Bone marrow (tissue), 2 donors: ENCODE measurements around the gene FMNL2.

Experiments used
- DNase-seq, 2 donors: peaks; one replicate each; lab custom pipeline; 2025; lab: John Stamatoyannopoulos, UW

Gene FMNL2

GRCh38 chr2:152529420-152530115, 194.6 kb downstream of the FMNL2 start:
- DNase-seq = no peak

DNA sequence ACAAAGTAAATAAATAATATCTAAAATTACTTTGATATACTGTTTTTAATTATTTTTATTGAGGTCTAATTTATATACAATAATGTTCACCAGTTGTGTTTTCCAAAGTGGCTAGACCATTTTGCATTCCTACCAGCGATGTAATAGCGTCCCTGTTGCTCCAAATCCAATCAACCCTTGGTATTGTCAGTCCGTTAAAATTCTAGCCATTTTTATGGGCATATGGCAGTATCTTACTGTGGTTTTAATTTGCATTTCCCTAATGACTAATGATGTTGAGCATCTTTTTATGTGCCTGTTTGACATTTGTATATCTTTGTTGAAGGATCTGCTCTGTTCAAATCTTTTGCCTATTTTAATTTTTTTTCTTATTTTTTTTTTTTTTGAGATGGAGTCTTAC, 197.3 kb downstream of the FMNL2 start:
- no peak for DNase-seq

GRCh38 chr2:152534460-152535135, 199.6 kb downstream of the FMNL2 start:
- no peak for DNase-seq

- no peak for DNase-seq
Observed at GRCh38 chr2:152537081-152537651, 202.2 kb downstream of the FMNL2 start.

- no peak for DNase-seq
Observed at GRCh38 chr2:152539424-152539823, 204.4 kb downstream of the FMNL2 start.

DNA sequence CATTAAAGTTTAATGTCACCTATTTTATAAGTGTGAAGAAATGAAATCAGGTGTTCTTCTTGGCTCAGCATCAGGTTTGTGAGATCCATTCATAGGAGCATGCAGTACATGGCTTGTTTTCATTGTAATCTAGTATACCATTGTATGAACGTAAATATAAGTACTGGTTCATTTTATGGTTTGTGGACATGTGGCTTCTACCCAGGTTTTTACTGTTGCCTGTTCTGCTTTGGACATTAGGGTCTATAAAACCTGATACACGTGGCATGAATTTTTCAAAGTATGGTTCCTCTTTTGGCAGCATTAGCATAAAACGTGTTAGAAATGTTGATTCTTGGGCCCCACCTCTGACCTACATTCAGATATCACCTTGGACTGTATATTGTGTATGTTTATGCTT, 206.7 kb downstream of the FMNL2 start:
- DNase-seq = no peak

DNA sequence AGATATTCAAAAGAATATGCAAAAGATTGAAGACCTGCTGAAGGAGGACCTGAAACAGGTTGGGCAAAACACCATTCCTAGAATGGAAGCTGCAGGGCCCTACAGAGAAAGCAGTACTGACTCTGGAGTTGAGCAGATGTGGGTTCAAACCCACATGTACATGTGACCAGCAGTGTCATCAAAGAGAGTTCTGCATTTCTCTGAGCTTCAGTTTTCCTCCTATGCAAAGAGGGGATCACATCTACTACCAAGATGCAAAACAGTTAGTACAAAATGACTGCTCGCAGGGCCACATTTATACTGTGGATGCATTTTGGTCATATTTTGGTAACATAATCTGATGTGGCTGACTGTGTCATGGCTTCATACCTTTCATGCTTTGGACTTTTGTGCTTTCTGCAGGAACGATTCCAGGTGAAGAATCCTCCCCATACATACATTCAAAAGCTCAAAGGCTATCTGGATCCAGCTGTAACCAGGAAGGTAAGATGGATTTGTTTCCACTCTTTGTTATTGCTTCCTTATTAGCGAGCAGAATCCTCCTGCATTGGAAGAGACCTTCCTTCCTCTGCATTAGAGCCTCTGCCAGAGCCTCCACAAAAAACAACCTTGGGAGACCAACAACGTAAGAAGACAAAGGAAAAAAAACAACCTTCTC, 207.5 kb downstream of the FMNL2 start:
- no peak for DNase-seq

GRCh38 chr2:152542995-152543481, 208.1 kb downstream of the FMNL2 start:
- DNase-seq = no peak

DNA sequence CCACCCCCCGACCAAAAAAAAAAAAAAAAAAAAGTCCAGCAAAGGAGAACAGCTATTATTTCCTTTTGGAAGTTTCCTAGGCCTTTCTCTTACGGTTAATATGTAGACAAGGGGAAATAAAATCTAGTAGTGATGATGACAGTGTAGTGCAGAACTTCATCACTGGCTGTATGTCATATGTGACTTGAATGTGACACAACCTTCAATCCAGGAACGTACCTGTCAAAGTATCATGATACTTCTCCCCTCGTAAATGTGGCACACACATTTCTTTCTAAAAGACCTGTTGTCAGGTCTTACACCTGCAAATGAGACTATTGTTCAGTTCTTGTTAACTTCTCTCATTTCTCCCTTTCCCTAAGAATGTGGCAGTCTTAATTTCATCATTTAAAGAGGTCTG, 208.7 kb downstream of the FMNL2 start:
- no peak for DNase-seq

GRCh38 chr2:152544638-152545037, 209.7 kb downstream of the FMNL2 start:
- no peak for DNase-seq

DNA sequence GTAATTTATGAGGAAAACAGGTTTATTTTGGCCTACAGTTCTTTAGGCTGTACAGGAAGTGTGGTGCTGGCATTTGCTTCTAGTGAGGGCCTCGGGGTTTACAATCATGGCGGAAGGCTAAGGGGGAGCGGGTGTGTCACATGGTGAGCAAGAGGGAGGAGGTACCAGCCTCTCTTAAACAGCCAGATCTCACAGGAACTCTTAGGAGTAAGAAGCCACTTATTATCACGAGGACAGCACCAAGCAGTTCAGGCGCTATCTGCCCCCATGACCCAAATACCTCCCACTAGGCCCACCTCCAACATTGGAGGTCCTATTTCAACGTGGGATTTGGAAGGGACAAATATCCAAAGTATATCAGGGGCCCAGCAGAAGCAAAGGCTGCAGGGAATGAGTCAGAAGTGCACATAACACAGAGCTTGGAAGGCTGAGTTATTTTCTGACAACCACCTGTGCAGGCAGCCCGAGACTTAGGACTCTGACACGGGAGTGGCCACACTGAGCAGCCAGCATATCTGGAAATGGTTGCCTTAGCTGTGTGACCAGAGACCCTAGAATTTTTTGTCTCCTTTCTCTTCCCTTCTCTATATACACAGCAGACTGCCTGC, 211.4 kb downstream of the FMNL2 start:
- no peak for DNase-seq

- no peak for DNase-seq
Observed at GRCh38 chr2:152548111-152548875, 213.3 kb downstream of the FMNL2 start.

DNA sequence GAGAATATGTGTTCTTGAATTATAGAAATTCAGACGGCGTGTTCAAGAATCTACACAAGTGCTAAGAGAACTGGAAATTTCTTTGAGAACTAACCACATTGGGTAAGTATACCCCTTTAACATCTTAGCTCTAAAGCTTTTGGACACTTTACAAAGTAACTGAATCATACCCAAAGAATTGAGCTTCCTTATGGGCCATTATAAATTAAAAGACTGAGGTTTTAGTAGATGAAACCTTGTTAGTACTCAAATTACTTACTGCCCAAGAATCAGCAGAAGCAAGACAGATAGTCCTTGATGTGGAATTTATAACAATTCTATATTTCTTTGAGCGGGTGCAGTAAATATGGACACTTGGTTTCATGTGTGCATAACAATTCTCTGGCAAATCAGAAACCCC, 214.0 kb downstream of the FMNL2 start:
- no peak for DNase-seq

DNA sequence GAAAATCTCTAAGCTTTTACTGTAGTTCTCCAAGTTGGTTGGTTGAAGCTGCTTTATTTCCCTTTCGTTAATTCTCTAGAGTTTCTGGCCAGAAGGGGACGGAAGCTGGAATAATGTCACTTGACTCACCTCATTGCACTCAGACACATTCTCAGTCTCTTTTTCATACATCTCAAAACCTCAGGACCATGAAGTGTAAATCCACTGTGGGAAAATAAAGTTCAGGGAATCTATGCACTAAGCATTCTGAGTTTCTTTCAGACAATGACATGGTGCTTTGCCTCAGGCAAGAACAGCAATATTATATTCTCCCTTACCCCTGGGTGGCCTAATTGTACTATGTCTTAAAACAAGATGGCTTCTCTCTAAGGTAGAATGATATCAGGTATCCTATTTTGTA, 214.4 kb downstream of the FMNL2 start:
- DNase-seq = no peak

- DNase-seq = no peak
Observed at GRCh38 chr2:152550386-152550785, 215.4 kb downstream of the FMNL2 start.

GRCh38 chr2:152552888-152553287, 217.9 kb downstream of the FMNL2 start:
- DNase-seq = no peak

DNA sequence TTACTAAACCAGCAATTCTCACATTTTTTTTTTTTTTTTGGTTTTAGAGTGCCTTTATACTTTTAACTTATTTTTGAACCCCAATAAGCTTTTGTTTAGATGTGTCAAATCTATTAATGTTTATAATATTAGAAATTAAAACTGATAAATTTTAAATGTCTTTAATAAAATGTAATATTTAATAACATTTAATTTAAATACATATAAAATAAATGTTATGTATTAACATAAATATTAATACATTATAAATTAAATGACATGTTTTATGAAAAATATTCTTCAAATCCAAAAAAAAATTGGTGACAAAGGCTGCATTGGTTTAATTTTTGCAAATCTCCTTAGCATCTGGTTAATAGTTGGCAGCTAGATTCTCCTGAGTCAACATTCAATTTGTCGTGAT, 218.5 kb downstream of the FMNL2 start:
- no peak for DNase-seq

DNA sequence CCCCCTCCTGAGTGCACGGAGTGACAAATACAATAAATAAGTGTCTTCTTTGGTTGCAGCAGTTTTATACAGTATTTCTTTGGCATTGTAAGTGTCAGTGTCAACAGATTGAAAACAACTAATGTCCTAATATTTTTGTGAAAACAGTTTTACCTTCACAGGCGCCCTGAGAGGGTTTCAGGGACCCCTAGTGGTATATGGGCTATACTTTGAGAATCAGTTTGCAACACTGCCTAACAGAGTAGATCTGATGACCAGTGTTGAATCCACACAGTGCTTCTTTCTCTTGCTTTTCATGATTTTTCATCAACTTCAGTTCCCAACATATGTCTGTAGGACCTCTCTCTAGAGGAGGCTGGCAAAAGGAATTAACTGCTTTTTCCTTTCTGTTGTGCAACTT, 220.1 kb downstream of the FMNL2 start:
- DNase-seq = no peak

DNA sequence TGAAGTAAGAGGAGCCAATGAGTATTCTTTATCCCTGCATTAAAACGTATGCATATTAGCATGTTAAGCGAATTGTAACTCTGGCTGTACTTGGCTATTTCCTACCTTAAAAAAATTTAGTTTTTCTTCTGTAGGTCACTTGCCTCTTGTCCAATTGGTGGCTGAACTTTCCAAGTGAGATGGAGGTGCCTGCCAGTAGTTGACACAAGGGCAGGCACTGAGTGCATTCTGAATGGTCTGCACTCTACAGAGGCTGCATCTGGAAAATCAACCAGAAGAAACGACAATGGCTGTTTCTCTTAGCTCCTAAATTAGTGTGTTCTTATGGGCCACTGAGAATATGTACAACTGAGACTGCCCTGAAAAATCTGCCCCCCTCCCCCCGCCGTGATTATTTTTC, 221.5 kb downstream of the FMNL2 start:
- DNase-seq = no peak

DNA sequence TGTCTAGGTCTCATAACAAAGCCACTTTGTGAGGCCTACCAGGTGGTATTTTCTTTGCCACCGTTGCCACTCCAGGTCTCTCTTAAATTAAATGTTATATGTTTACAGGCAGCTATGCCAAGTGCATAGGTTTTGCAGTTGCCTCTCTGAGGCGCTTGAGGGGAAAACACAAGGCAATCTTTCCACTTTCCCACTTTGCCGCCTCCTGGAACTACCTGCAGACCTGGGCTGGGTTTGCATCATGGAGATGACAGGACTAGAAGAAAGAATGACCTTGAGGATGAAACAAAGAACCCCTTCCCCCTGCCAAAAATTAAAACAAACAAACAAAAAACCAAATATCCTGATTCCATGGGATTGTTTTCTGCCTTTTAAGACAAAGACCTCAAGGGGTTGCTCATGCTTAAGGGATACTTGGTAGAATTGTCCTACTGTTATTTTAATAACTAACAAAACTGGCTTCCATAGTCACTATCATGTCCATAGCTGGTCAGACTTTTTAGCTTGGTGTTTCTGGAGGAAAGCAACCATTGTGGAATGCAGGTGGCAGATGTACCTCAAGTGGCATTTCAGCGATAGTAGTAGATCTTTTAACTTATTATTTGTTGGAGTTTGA, 222.4 kb downstream of the FMNL2 start:
- DNase-seq = no peak
